Measurements from ENCODE around the gene AFAP1.

AFAP1 gene

GRCh38 chr4:7971159-7971631 is 31.5 kb upstream of the AFAP1 start:
- TF ChIP-seq NFIC (IDR thresholded peaks at IDR 0.05) (0 out of 2 replicates have a peak, but pooled peaks have one; percentile 20), TCF12 (IDR thresholded peaks at IDR 0.05; ENCODE audit: low read depth) (peak; percentile 2; the same call in 1 of the 2 replicates), TAF1 (IDR thresholded peaks at IDR 0.05; ENCODE audit: low read depth) (no peak), RAD21 (IDR thresholded peaks at IDR 0.05; ENCODE audit: low read depth) (no peak)

GRCh38 chr4:7970361-7970946 is 30.8 kb upstream of the AFAP1 start:
- TF ChIP-seq EP300 (IDR thresholded peaks at IDR 0.05; ENCODE audit: borderline replicate concordance) = no peak
- TF ChIP-seq FOXM1 (IDR thresholded peaks at IDR 0.05; ENCODE audit: borderline replicate concordance, low read depth) = no peak
- no peak for TF ChIP-seq REST (IDR thresholded peaks at IDR 0.05; ENCODE audit: low read depth)
- TF ChIP-seq TCF12 (IDR thresholded peaks at IDR 0.05; ENCODE audit: low read depth) = peak; percentile 4; the same call in 1 of the 2 replicates
- peak; percentile 61 for TF ChIP-seq MAX (IDR thresholded peaks at IDR 0.05)
- peak; percentile 32 for TF ChIP-seq ZBTB7A (IDR thresholded peaks at IDR 0.05; ENCODE audit: low read depth)

GRCh38 chr4:7968262-7968896 is 28.7 kb upstream of the AFAP1 start:
- no peak for TF ChIP-seq EP300 (IDR thresholded peaks at IDR 0.05; ENCODE audit: borderline replicate concordance)
- no peak for TF ChIP-seq NFIC (IDR thresholded peaks at IDR 0.05)
- TF ChIP-seq RAD21 (IDR thresholded peaks at IDR 0.05; ENCODE audit: low read depth) = no peak
- no peak for TF ChIP-seq EGR1 (IDR thresholded peaks at IDR 0.05)
- TF ChIP-seq FOXM1 (IDR thresholded peaks at IDR 0.05; ENCODE audit: borderline replicate concordance, low read depth) = no peak
- no peak for TF ChIP-seq YY1 (IDR thresholded peaks at IDR 0.05; ENCODE audit: low read depth)

GRCh38 chr4:7967501-7968261 is 28.0 kb upstream of the AFAP1 start:
- TF ChIP-seq TCF12 (IDR thresholded peaks at IDR 0.05; ENCODE audit: low read depth) = no peak
- no peak for TF ChIP-seq YY1 (IDR thresholded peaks at IDR 0.05; ENCODE audit: low read depth)
- no peak for TF ChIP-seq TEAD4 (IDR thresholded peaks at IDR 0.05)
- TF ChIP-seq REST (IDR thresholded peaks at IDR 0.05; ENCODE audit: low read depth) = no peak
- TF ChIP-seq NFIC (IDR thresholded peaks at IDR 0.05) = no peak
- no peak for TF ChIP-seq CEBPB (IDR thresholded peaks at IDR 0.05)

GRCh38 chr4:7967063-7967440 is 27.4 kb upstream of the AFAP1 start:
- TF ChIP-seq USF1 (IDR thresholded peaks at IDR 0.05) (no peak), FOXM1 (IDR thresholded peaks at IDR 0.05; ENCODE audit: borderline replicate concordance, low read depth) (no peak), TAF1 (IDR thresholded peaks at IDR 0.05; ENCODE audit: low read depth) (no peak), YY1 (IDR thresholded peaks at IDR 0.05; ENCODE audit: low read depth) (no peak)

- no peak for TF ChIP-seq CREB1 (IDR thresholded peaks at IDR 0.05; ENCODE audit: low read depth)
- TF ChIP-seq TAF1 (IDR thresholded peaks at IDR 0.05; ENCODE audit: low read depth) = no peak
These were observed 26.8 kb upstream of the AFAP1 start for GRCh38 chr4:7966281-7967062.
